ENCODE measurements around the gene WDSUB1.

The WDSUB1 gene

GRCh38 chr2:159262904-159263303 is 23.6 kb downstream of the WDSUB1 start:
- Histone ChIP-seq H3K36me3 (ENCODE audit: control insufficient read depth, insufficient read depth, low read length) (no peaks in the 10 kb centered on the region), H3K27me3 (ENCODE audit: control insufficient read depth, insufficient read depth, low read length) (no peaks in the 10 kb centered on the region), H3K4me3 (ENCODE audit: low read depth, low read length) (no peak overlapping the region), H3K9me3 (ENCODE audit: control insufficient read depth, insufficient read depth, low read length) (no peaks in the 10 kb centered on the region), H3K9ac (ENCODE audit: low read depth, low read length) (no peak overlapping the region), H3K4me1 (ENCODE audit: control insufficient read depth, insufficient read depth, low read length) (no peaks in the 10 kb centered on the region)

- Histone ChIP-seq H3K9ac (ENCODE audit: low read depth, low read length) (no peak overlapping the region), H3K9me3 (ENCODE audit: control insufficient read depth, insufficient read depth, low read length) (no peaks in the 10 kb centered on the region), H3K4me3 (ENCODE audit: low read depth, low read length) (no peak overlapping the region), H3K4me1 (ENCODE audit: control insufficient read depth, insufficient read depth, low read length) (no peaks in the 10 kb centered on the region), H3K36me3 (ENCODE audit: control insufficient read depth, insufficient read depth, low read length) (no peaks in the 10 kb centered on the region), H3K27me3 (ENCODE audit: control insufficient read depth, insufficient read depth, low read length) (no peaks in the 10 kb centered on the region)
These were observed 24.3 kb downstream of the WDSUB1 start for GRCh38 chr2:159262226-159262625.

GRCh38 chr2:159256159-159256558 is 30.3 kb downstream of the WDSUB1 start:
- no peaks in the 10 kb centered on the region for H3K27me3 ChIP-seq (ENCODE audit: control insufficient read depth, insufficient read depth, low read length)
- H3K4me3 ChIP-seq (ENCODE audit: low read depth, low read length): no peak overlapping the region
- no peak overlapping the region for H3K9ac ChIP-seq (ENCODE audit: low read depth, low read length)
- no peaks in the 10 kb centered on the region for H3K9me3 ChIP-seq (ENCODE audit: control insufficient read depth, insufficient read depth, low read length)
- H3K36me3 ChIP-seq (ENCODE audit: control insufficient read depth, insufficient read depth, low read length): no peaks in the 10 kb centered on the region
- H3K4me1 ChIP-seq (ENCODE audit: control insufficient read depth, insufficient read depth, low read length): no peaks in the 10 kb centered on the region

GRCh38 chr2:159252905-159253304 is 33.6 kb downstream of the WDSUB1 start:
- Histone ChIP-seq H3K9me3 (ENCODE audit: control insufficient read depth, insufficient read depth, low read length) (no peaks in the 10 kb centered on the region), H3K36me3 (ENCODE audit: control insufficient read depth, insufficient read depth, low read length) (no peaks in the 10 kb centered on the region), H3K9ac (ENCODE audit: low read depth, low read length) (no peak overlapping the region), H3K27me3 (ENCODE audit: control insufficient read depth, insufficient read depth, low read length) (no peaks in the 10 kb centered on the region), H3K4me1 (ENCODE audit: control insufficient read depth, insufficient read depth, low read length) (no peaks in the 10 kb centered on the region), H3K4me3 (ENCODE audit: low read depth, low read length) (no peak overlapping the region)

- Histone ChIP-seq H3K4me3 (ENCODE audit: low read depth, low read length) (no peak overlapping the region), H3K9me3 (ENCODE audit: control insufficient read depth, insufficient read depth, low read length) (no peaks in the 10 kb centered on the region), H3K4me1 (ENCODE audit: control insufficient read depth, insufficient read depth, low read length) (no peaks in the 10 kb centered on the region), H3K36me3 (ENCODE audit: control insufficient read depth, insufficient read depth, low read length) (no peaks in the 10 kb centered on the region), H3K27me3 (ENCODE audit: control insufficient read depth, insufficient read depth, low read length) (no peaks in the 10 kb centered on the region), H3K9ac (ENCODE audit: low read depth, low read length) (no peak overlapping the region)
These were observed 35.0 kb downstream of the WDSUB1 start for GRCh38 chr2:159251296-159252173.

- Histone ChIP-seq H3K4me3 (ENCODE audit: low read depth, low read length) (no peak overlapping the region), H3K27me3 (ENCODE audit: control insufficient read depth, insufficient read depth, low read length) (no peaks in the 10 kb centered on the region), H3K4me1 (ENCODE audit: control insufficient read depth, insufficient read depth, low read length) (no peaks in the 10 kb centered on the region), H3K36me3 (ENCODE audit: control insufficient read depth, insufficient read depth, low read length) (no peaks in the 10 kb centered on the region), H3K9me3 (ENCODE audit: control insufficient read depth, insufficient read depth, low read length) (no peaks in the 10 kb centered on the region), H3K9ac (ENCODE audit: low read depth, low read length) (no peak overlapping the region)
These were observed 36.4 kb downstream of the WDSUB1 start for GRCh38 chr2:159249990-159250715.

GRCh38 chr2:159246325-159246988 is 40.0 kb downstream of the WDSUB1 start:
- Histone ChIP-seq H3K36me3 (ENCODE audit: control insufficient read depth, insufficient read depth, low read length) (no peaks in the 10 kb centered on the region), H3K4me3 (ENCODE audit: low read depth, low read length) (no peak overlapping the region)

GRCh38 chr2:159243529-159243928 is 43.0 kb downstream of the WDSUB1 start:
- Histone ChIP-seq H3K9me3 (ENCODE audit: control insufficient read depth, insufficient read depth, low read length) (no peaks in the 10 kb centered on the region), H3K9ac (ENCODE audit: low read depth, low read length) (no peak overlapping the region), H3K4me3 (ENCODE audit: low read depth, low read length) (no peak overlapping the region), H3K36me3 (ENCODE audit: control insufficient read depth, insufficient read depth, low read length) (no peaks in the 10 kb centered on the region), H3K27me3 (ENCODE audit: control insufficient read depth, insufficient read depth, low read length) (no peaks in the 10 kb centered on the region), H3K4me1 (ENCODE audit: control insufficient read depth, insufficient read depth, low read length) (no peaks in the 10 kb centered on the region)

More at GRCh38 chr2:159246325-159246988, 40.0 kb downstream of the WDSUB1 start:
- Histone ChIP-seq H3K27me3 (ENCODE audit: control insufficient read depth, insufficient read depth, low read length) (no peaks in the 10 kb centered on the region), H3K4me1 (ENCODE audit: control insufficient read depth, insufficient read depth, low read length) (no peaks in the 10 kb centered on the region), H3K9me3 (ENCODE audit: control insufficient read depth, insufficient read depth, low read length) (no peaks in the 10 kb centered on the region), H3K9ac (ENCODE audit: low read depth, low read length) (no peak overlapping the region)

GRCh38 chr2:159234868-159235267 is 51.6 kb downstream of the WDSUB1 start:
- Histone ChIP-seq H3K9ac (ENCODE audit: low read depth, low read length) (no peak overlapping the region), H3K4me3 (ENCODE audit: low read depth, low read length) (no peak overlapping the region), H3K4me1 (ENCODE audit: control insufficient read depth, insufficient read depth, low read length) (no peaks in the 10 kb centered on the region), H3K27me3 (ENCODE audit: control insufficient read depth, insufficient read depth, low read length) (no peaks in the 10 kb centered on the region), H3K36me3 (ENCODE audit: control insufficient read depth, insufficient read depth, low read length) (no peaks in the 10 kb centered on the region), H3K9me3 (ENCODE audit: control insufficient read depth, insufficient read depth, low read length) (no peaks in the 10 kb centered on the region)

GRCh38 chr2:159232456-159233170 is 53.9 kb downstream of the WDSUB1 start:
- Histone ChIP-seq H3K36me3 (ENCODE audit: control insufficient read depth, insufficient read depth, low read length) (no peaks in the 10 kb centered on the region), H3K4me1 (ENCODE audit: control insufficient read depth, insufficient read depth, low read length) (no peaks in the 10 kb centered on the region), H3K9ac (ENCODE audit: low read depth, low read length) (no peak overlapping the region), H3K4me3 (ENCODE audit: low read depth, low read length) (no peak overlapping the region), H3K9me3 (ENCODE audit: control insufficient read depth, insufficient read depth, low read length) (no peaks in the 10 kb centered on the region), H3K27me3 (ENCODE audit: control insufficient read depth, insufficient read depth, low read length) (no peaks in the 10 kb centered on the region)

- Histone ChIP-seq H3K9me3 (ENCODE audit: control insufficient read depth, insufficient read depth, low read length) (no peaks in the 10 kb centered on the region), H3K9ac (ENCODE audit: low read depth, low read length) (no peak overlapping the region), H3K36me3 (ENCODE audit: control insufficient read depth, insufficient read depth, low read length) (no peaks in the 10 kb centered on the region), H3K4me1 (ENCODE audit: control insufficient read depth, insufficient read depth, low read length) (no peaks in the 10 kb centered on the region), H3K27me3 (ENCODE audit: control insufficient read depth, insufficient read depth, low read length) (no peaks in the 10 kb centered on the region), H3K4me3 (ENCODE audit: low read depth, low read length) (no peak overlapping the region)
These were observed 56.2 kb downstream of the WDSUB1 start for GRCh38 chr2:159230145-159230877.
